MG63 (cell line): ENCODE results near the gene ALX3. TPM values are rescaled to one million over a fixed set of nuclear protein-coding genes. Genes with fewer than 3 reads are reported as not detected.
"Not testable (repeated sequence)": the region's sequence is repeated elsewhere in the genome, so short reads cannot be mapped to it uniquely, and the experiment has no call there.

ENCODE experiments used
- DNase-seq: peaks from one replicate; pipeline ENCODE4 v3.0.0-alpha.2; 2020
- H3K27me3 ChIP-seq: fragments of 250-450 bp; sonication (Bioruptor Pico); 2 replicates; pipeline ENCODE4 v1.5.1; 2020; ENCODE audit warnings: mild to moderate bottlenecking, moderate library complexity
- H3K36me3 ChIP-seq: fragments of 250-450 bp; sonication (Bioruptor Pico); 2 replicates; pipeline ENCODE4 v1.5.1; 2020; ENCODE audit warnings: mild to moderate bottlenecking, moderate library complexity
- H3K4me3 ChIP-seq: fragments of 250-450 bp; sonication (Bioruptor Pico); 2 replicates; pipeline ENCODE4 v1.5.1; 2020; ENCODE audit warnings: mild to moderate bottlenecking, moderate library complexity
- H3K9me3 ChIP-seq: fragments of 250-450 bp; sonication (Bioruptor Pico); 2 replicates; pipeline ENCODE4 v1.5.1; 2020; ENCODE audit warnings: mild to moderate bottlenecking, moderate library complexity
- total RNA-seq: library from RNA; depleted of rRNA; stranded (reverse); fragments of >200 nt; shearing (Covaris generic); gene quantifications from 2 replicates; pipeline ENCODE4 v1.2.3, GENCODE V29; 2014; ENCODE audit warnings: low replicate concordance; rRNA removed

ALX3 gene
- total RNA-seq, 1 experiment from 2014 or later: 14.9 TPM

DNA sequence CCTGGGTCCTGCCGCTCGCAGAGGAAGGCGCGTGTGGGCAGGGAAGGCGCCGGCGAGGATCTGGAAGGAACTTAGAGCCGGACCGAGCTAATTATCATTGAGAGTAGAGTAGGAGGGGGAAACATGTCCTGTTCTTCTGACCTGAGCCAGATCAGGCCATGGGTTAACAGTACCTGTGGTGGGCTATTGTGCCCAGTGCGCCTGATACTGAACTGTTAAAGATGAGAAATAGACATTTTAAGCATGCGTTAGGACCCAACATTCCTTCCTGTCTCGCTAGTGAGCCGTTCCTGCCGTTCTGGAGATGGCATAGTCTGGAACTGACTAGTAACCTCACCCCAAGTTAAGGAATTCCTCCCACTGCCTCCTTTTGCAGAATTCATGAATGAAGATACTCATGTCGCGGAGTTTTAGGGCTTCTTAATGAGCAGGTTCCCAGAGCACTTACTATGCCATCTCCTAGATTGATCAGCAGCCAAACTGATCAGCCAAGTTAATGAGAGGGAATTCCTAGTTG lies 35.2 kb downstream of the ALX3 start:
- Histone ChIP-seq H3K4me3 (peak overlapping the region; percentile 85), H3K36me3 (peaks cover 47% of the 10 kb centered on the region), H3K9me3 (no peaks in the 10 kb centered on the region), H3K27me3 (no peaks in the 10 kb centered on the region)
- no peak for DNase-seq

DNA sequence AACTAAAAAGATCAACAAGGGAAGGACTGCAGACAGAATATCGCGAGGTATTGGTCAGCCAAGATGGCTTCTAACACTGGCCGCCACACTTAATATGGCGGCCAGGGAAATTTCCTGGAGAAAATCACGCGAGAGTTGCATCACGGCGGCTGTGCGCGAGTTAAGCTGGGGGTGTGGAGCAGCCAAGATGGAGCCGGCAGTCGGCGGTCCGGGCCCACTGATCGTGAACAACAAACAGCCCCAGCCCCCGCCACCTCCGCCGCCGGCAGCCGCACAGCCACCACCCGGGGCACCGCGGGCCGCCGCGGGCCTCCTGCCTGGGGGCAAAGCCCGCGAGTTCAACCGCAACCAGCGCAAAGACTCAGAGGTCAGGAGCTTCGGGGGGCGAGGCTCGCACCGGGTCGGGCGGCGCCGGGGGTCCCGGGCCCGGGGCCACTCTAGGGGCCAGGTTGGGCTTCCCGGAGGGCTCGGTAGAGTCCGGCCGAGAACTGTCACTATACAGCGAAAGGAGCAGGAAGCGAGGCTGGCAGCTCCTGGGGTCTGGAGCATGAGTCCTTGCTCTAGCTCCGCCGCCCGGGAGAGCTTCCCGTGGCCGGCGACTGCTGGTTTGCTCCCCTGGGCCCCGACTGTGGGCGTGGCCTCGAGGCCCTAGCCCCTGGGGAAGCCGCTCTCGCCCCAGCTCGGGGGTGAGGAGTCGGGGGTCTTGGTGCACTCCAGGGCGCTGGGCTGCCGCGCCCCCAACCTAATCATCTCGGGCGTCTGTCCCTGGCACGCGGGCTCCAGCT lies 35.8 kb downstream of the ALX3 start, which contains the start of gene STRIP1:
Gene STRIP1 (plus strand): TSS at position 174 of the 785 bp plus-strand sequence. CDS start 14 bp downstream, at position 188.
- Histone ChIP-seq H3K36me3 (peaks cover 41% of the 10 kb centered on the region), H3K27me3 (no peaks in the 10 kb centered on the region)

DNA sequence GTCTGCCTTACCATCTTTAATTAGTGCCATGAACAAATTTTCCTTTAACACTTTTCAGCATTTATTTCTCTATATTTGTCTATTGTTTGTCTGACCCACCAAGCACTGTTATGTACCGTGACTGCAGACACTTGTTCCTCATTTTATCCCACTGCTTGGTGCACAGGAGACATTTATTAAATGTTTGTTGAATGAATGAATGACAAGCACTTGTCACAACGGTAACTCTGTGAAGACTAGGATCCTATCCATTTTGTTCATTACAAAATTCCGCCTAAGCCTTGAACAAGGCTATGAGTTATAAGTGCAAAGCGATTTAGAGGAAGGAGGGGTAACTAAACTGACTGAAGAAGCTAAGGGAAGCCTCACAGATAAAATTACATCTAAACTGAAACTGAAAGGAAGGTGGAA lies 36.4 kb downstream of the ALX3 start:
- Histone ChIP-seq H3K9me3 (no peaks in the 10 kb centered on the region), H3K4me3 (peak overlapping the region; percentile 85), H3K27me3 (no peaks in the 10 kb centered on the region), H3K36me3 (peaks cover 35% of the 10 kb centered on the region)
- DNase-seq: no peak

More for the DNA sequence above, 35.8 kb downstream of the ALX3 start, which contains the start of gene STRIP1:
- Histone ChIP-seq H3K4me3 (peak within 1 kb of the TSS; percentile 85), H3K9me3 (no peaks in the 10 kb centered on the region)
- peak; percentile 98 for DNase-seq

DNA sequence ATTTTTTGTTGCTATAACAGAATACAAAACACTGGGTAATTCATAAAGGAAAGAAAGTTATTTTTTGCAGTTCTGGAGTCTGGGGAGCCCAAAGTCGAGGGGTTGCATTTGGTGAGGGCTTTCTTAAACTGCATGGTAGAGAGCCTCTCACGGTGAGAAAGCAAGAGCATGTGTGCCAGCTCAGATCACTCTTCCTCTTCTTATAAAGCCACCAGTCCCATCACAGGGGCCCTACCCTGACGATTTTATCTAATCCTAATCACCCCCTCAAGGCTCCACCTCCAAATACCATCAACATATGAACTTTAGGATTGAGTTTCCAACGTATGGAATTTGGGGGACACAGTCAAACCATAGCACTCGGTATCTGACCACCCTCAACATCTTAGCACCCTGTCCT lies 37.1 kb downstream of the ALX3 start:
- H3K36me3 ChIP-seq: peaks cover 29% of the 10 kb centered on the region
- DNase-seq: no peak
- H3K9me3 ChIP-seq: no peaks in the 10 kb centered on the region
- H3K27me3 ChIP-seq: no peaks in the 10 kb centered on the region
- peak overlapping the region; percentile 85; the same call in 1 of the 2 replicates for H3K4me3 ChIP-seq

DNA sequence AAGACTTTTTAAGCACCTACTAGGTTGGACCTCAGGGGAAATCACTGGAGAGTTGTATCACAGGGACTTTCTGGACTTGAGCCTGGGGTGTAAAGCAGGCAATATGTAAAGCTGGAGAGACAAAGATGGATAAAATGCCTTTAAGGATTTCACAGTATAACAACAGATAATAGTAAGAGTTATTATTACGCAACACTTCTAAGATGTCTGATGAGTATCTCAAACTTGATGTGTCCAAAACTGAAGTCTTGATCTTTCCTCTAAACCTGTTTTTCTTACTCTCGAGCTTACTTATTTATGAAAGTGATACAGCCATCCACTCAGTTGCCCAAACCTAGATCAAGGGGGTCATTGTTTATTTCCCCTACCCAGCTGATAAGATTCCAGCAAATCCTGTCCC lies 38.1 kb downstream of the ALX3 start:
- H3K9me3 ChIP-seq: no peaks in the 10 kb centered on the region
- H3K4me3 ChIP-seq: no peak overlapping the region
- no peaks in the 10 kb centered on the region for H3K27me3 ChIP-seq
- H3K36me3 ChIP-seq: peaks cover 20% of the 10 kb centered on the region
- no peak for DNase-seq

DNA sequence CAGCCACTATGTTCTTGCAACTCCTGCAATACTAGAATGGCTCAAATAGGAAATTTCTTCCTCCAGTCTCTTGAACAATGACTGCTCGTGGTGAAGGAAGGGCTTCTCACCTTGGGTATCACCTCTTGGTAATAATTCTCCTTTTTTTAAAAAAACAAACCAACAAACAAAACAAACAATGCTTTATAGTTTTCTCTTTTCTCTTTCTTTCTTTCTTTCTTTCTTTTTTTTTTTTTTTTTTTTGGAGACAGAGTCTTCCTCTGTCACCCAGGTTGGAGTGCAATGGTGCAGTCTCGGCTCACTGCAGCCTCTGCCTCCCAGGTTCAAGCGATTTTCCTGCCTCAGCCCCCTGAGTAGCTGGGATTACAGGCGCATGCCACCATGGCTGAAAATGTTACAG lies 39.8 kb downstream of the ALX3 start:
- not testable (repeated sequence) for DNase-seq, H3K36me3 ChIP-seq, H3K27me3 ChIP-seq, H3K9me3 ChIP-seq, H3K4me3 ChIP-seq

DNA sequence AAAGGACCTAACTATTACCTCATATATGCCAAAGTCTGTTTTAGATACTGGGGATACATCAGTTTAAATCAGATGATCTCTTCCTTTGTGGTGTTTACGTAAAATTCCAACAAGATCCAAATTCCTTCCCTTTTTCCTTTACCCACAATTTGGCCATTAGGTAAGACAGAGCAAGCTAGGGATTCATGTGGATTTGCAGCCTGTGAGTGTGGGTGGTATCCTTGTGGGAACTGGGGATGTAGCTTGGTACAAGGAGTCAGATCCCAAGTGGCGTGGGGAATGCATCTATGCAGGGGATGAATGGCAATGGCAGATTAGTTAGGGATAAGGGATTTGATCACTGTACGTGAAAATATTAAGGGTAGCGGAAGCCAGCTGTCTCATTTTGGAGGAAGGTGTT lies 45.9 kb downstream of the ALX3 start:
- Histone ChIP-seq H3K4me3 (no peak overlapping the region), H3K9me3 (no peaks in the 10 kb centered on the region), H3K36me3 (peaks cover 61% of the 10 kb centered on the region), H3K27me3 (no peaks in the 10 kb centered on the region)
- no peak for DNase-seq

DNA sequence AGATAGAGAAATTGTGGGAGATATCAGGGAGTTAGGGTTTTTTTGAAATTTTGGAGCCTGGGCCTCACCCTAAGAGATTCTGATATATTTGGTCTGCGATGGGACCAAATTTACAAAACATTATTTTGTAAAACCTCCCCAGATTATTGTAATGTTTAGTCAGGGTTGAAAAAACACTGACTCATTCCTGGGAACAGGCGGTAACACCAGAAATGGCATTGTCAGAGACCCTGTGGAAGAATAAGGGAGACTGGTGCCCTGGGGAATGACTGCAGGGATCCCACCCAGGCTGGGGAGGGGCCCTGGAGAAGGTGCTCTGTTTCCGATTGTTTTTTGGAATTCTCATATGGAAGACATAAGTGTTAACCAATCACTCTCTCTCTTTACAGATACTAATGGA lies 49.2 kb downstream of the ALX3 start:
- no peaks in the 10 kb centered on the region for H3K27me3 ChIP-seq
- no peaks in the 10 kb centered on the region for H3K9me3 ChIP-seq
- H3K36me3 ChIP-seq: peaks cover 94% of the 10 kb centered on the region
- DNase-seq: no peak
- H3K4me3 ChIP-seq: no peak overlapping the region

DNA sequence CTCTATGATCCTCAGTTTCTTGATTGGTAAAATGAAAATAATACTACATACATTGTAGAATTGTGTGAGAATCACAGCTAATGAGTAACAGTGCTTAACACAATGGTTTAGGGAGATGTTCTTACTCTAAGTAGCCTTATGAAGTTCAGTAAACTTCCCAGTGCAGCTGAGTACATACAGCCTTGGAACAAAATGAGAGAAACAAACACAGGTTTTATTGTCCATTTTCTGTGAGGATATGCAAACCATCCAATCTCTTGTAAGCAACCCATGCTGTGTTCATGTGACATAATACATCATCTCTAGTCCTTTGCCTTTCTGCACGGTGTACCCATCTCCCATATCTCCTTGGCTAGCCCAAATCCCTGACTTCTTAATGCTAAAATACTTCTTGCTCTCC lies 50.7 kb downstream of the ALX3 start:
- no peaks in the 10 kb centered on the region for H3K9me3 ChIP-seq
- peaks cover 100% of the 10 kb centered on the region for H3K36me3 ChIP-seq
- H3K4me3 ChIP-seq: no peak overlapping the region
- H3K27me3 ChIP-seq: no peaks in the 10 kb centered on the region
- DNase-seq: no peak

DNA sequence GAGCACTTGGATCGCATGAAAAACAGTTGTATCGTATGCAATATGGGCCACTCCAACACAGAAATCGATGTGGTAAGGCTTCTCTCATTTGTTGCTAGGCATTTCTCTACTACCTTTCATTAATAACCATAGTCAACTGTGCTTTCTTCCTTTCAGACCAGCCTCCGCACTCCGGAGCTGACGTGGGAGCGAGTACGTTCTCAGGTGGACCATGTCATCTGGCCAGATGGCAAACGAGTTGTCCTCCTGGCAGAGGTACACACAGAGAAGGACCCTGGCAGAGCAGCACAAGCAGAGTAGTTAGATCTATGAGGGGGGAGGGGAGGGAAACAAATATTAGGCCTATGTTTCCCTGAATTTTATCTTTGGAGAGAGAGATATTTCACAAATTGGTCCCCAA lies 52.1 kb downstream of the ALX3 start:
- H3K4me3 ChIP-seq: no peak overlapping the region
- H3K27me3 ChIP-seq: no peaks in the 10 kb centered on the region
- H3K36me3 ChIP-seq: peaks cover 98% of the 10 kb centered on the region
- H3K9me3 ChIP-seq: no peaks in the 10 kb centered on the region
- DNase-seq: no peak

DNA sequence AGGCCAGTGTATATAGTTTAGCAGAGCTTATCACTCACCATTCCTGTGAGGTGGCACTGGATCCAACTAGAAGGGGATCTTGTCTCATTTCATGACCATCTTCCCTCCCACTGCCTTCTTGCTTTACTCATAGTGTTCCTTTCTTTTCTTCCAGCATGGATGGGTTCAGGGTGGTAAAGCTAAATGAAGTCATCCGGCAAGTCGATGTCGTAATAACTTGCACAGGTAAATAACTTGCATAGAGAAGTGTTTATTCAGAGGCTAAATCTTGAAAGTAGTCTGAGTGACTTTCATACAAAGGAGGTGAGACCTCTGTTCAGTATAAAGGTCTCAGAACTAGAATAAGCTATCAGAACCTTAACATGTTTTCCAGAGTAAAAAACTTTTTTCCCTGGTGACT lies 52.7 kb downstream of the ALX3 start:
- H3K9me3 ChIP-seq: no peaks in the 10 kb centered on the region
- H3K4me3 ChIP-seq: no peak overlapping the region
- H3K27me3 ChIP-seq: no peaks in the 10 kb centered on the region
- DNase-seq: no peak
- peaks cover 98% of the 10 kb centered on the region for H3K36me3 ChIP-seq

DNA sequence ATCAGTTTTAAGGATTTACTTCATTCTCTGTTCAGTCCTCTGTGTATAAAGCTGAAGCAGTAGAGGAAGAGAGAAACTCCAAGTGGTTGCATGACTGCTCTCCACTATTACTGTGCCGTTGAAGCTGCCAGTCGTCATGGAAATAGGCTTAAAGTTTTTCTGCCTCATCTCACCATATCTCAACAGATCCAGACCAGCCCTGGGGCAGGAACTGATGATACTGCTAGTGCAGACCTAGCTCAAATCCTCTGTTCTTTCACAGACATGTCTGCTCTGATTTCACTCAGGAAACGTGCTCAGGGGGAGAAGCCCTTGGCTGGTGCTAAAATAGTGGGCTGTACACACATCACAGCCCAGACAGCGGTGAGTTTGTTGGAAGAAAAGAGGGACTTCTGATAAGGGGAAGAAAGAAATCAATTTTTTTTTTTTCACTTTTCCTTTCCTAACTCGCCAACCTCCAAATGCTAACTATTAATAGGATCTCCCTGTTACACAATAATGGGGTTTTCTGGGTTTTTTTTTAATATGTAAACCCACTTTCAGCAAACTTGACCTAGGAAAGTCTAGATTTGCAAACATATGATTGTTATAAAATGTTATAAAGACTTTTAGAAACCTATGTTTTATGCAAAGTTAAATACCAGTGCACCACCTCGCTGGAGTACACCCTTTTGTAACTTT lies 58.2 kb downstream of the ALX3 start:
- no peak overlapping the region for H3K4me3 ChIP-seq
- H3K9me3 ChIP-seq: no peaks in the 10 kb centered on the region
- no peak for DNase-seq
- no peaks in the 10 kb centered on the region for H3K27me3 ChIP-seq
- peaks cover 95% of the 10 kb centered on the region for H3K36me3 ChIP-seq

DNA sequence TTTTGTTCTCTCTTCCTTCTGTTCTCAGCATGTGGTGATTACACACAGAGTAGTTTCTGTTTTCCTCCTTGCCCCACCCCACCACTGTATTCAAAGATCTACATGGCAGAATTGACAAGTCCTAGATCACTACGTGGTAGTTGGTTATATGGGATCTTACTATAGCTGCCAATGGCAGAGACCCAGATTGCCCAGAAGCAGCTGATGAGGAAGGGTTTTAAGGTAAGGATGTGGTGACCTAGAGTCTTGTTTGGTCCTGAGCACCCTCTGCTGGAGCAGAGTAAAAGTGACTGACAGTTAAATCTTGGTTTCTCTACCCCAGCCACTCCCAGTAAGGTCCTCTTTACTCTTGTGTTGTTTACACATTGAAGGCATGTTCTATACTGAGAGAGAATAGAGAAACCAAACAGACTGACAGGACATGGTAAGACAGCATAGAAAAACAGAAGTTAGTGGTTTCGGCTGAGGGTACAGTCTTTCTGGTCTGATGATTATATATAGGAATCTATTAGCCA lies 58.9 kb downstream of the ALX3 start:
- no peaks in the 10 kb centered on the region for H3K27me3 ChIP-seq
- no peak overlapping the region for H3K4me3 ChIP-seq
- H3K9me3 ChIP-seq: no peaks in the 10 kb centered on the region
- H3K36me3 ChIP-seq: peaks cover 95% of the 10 kb centered on the region
- DNase-seq: peak; percentile 60

Other genes with a start within 250 kb of the ALX3 start
- 155 and 224 TPM in 2 replicates for gene CSF1, start 159.8 kb downstream of the ALX3 start, total RNA-seq
- gene AHCYL1, start 85.9 kb downstream of the ALX3 start, total RNA-seq: 55.4 and 64.5 TPM in 2 replicates
- 39.6 and 41.0 TPM in 2 replicates for gene STRIP1, start 36.0 kb downstream of the ALX3 start, total RNA-seq
- gene UBL4B, start 41.8 kb upstream of the ALX3 start, total RNA-seq: not detected in 2 replicates
- gene SLC6A17, start 79.8 kb upstream of the ALX3 start, total RNA-seq: 1.1 and 1.2 TPM in 2 replicates
- 3.1 and 4.4 TPM in 2 replicates for gene KCNC4, start 139.6 kb upstream of the ALX3 start, total RNA-seq